Measurements from ENCODE around the gene MZT1.
A peak's percentile ranks its signal among the peaks of the same experiment; 100 is the strongest.
"Not testable (repeated sequence)": the region's sequence is repeated elsewhere in the genome, so short reads cannot be mapped to it uniquely, and the experiment has no call there.

The MZT1 gene, protein sequence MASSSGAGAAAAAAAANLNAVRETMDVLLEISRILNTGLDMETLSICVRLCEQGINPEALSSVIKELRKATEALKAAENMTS
- total RNA-seq: 12.8 to 25.1 reads per million in 2 experiments

DNA sequence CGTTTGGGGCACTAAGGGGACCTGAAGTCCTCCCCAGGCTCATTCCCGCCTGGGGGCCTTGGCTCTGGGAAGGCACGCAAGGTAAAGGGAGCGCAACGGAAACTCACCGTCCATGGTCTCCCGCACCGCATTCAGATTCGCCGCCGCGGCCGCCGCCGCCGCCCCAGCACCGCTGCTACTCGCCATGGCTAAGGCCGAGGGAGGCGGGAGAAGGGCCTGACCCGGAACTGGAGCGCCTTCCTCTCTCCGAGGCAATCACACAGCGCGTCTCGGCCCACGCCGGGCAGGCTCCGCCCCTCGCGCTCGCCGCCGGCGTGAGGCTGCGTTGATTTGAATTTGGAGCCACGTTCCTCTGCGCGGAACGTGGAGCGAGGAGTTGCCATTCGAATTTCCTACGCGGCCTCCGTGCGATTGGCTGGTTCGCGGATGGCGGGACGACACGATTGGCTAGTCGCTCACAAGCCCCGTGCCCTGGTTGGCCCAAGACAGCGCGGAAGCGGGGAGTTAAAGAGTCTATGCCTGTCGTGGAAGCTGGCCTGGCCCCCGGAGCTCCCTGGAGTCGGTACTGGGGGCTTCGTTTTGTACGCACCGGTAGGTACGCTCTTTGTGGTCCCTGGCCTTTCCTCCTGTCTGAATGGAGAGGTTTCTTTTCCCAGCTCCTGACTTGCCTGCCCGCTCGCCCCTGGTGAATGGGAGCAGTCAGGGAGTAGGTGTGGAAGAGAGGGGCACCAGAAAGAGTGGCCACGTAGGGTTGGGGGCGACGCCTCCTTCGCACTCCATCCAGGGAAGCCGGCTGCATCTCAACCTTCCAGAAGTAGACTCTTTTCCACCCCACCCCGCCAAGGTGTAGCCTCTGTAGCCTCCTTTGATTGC lies at the start of gene MZT1, which contains the start of gene BORA:
MZT1 (minus strand) TSS at position 213 of the 873 bp plus-strand sequence; CDS start at position 186, 27 bp downstream.
BORA (plus strand) TSS at position 507 of the 873 bp plus-strand sequence. CDS start 1,018 bp downstream, outside the sequence.
- DNase-seq (ENCODE audit: low read depth): peak; percentile 91

DNA sequence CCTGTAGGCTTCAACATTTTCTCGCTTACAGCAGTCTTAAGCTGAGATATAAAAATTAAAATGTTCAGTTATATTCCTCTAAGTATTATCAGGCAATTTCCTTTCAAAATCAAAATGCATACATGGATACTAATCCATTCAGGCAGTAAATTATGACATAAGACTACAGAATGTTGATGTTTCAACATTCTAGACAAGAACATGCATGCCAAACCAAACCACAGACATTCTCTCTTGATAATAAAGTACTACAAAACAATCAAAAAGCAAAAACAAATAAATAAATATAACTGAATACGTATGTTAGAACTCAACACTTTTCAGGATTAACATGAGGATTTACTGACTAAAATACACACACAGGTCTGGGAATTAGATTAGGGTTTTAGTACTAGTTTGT lies 46.6 kb upstream of the MZT1 start:
- DNase-seq (ENCODE audit: low read depth): no peak

GRCh38 chr13:72763411-72763810 lies 36.0 kb upstream of the MZT1 start:
- DNase-seq (ENCODE audit: low read depth): no peak

DNA sequence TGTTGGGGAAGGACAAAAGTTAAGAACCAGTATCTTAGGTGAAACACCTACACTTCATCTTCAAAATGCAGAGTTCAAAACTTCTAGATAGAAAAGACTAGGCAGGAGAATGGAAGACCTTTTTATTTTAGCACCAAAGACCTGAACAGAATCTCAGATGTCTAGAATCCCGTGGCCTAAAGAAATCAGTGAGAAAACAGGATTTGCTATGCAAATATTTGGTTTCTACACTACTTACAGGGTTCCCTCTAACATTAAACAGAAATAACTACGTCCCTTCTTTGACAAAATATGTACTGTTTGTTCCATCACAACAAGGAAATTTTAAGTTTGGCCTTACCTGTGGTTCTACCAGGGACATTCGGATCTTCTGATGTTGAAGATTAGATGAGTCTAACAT lies 32.8 kb upstream of the MZT1 start:
- no peak for DNase-seq (ENCODE audit: low read depth)

- DNase-seq (ENCODE audit: low read depth): no peak
Observed at GRCh38 chr13:72757792-72758535, 30.5 kb upstream of the MZT1 start.

DNA sequence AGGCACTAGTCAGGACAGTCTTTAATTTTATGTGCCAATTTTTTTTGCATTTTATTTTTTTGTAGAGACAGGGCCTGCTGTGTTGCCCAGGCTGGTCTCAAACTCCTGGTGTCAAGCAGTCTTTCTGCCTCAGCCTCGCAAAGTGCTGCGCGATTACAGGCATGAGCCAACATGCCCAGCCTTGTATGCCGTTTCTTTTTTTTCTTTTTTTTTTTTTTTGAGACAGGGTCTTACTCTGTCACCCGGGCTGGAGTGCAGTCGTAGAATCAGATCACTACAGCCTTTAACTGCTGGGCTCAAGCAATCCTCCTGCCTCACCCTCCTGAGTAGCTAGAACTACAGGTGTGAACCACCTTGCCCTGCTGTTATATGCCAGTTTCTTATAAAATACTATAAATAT lies 26.7 kb upstream of the MZT1 start:
- no peak for DNase-seq (ENCODE audit: low read depth)

- DNase-seq (ENCODE audit: low read depth): no peak
Observed at GRCh38 chr13:72751220-72751619, 23.8 kb upstream of the MZT1 start.

- no peak for DNase-seq (ENCODE audit: low read depth)
Observed at GRCh38 chr13:72745260-72745659, 17.8 kb upstream of the MZT1 start.

- no peak for DNase-seq (ENCODE audit: low read depth)
Observed at GRCh38 chr13:72740015-72740414, 12.6 kb upstream of the MZT1 start.

DNA sequence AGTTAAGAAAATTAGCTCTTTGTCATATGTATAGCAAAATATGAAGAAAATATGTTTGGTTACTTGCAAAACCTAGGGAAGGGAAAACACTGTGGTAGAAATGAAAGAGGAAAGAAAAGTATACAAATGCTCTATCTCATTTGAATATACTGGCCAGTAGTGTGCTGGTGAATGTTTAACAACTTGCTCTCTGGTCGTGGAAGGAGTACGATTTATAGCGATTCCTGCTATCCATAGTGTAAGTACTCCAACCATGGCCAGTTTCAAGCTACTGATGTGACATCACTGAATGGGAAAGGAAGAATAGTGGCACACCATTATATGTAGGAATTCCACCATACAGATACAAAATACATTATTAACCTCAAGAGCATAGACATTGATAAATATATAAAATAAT lies 9.6 kb upstream of the MZT1 start:
- DNase-seq (ENCODE audit: low read depth): no peak

DNA sequence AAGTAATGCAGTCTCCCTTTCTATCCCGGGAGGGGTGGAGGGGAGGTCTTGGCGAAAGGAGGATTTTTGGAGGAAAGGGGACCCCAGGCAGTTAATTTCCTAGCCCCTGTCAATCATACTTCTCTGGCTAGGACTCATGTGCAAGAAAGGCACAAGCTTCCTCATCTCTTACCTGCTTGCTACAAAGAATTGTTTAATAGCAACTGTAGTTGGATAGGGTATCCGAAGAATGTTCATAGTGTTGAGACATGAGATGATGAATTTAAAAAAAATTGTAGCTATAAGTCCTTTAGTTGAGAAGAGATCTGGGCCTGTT lies 819 bp upstream of the MZT1 start:
- no peak for DNase-seq (ENCODE audit: low read depth)

DNA sequence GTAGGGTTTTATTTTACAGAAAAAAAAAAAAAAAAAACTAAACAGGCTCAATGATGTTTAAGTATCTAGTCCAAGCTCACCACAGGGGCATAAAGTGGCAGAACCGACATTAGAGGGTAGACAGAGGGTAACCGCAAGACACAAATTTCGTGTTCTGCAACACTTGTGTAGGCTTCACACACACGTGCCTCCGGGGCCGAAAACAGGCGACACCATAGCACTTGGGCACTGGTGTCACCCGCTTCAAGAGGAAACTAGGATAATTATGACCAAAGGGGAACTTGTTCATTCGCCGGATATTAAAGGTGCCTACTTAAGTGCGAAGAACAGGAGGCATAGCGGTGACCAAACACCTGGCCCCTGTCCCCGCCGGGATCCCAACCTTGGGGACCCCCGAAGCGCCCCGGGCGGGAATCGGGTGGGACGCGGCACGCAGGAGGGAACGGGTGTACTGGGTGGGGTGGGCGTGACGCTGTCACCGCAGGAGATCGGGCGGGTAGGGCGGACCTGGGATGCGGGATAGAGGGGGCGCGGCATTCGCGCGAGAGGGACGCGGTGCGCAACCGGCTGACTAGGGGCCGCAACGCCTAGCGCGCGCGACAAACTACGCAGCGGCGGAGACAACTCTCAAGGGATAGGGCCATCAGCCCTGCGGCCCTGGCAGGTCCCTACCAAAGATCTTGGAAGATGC lies 558 bp downstream of the MZT1 start:
- DNase-seq (ENCODE audit: low read depth): peak; percentile 16

DNA sequence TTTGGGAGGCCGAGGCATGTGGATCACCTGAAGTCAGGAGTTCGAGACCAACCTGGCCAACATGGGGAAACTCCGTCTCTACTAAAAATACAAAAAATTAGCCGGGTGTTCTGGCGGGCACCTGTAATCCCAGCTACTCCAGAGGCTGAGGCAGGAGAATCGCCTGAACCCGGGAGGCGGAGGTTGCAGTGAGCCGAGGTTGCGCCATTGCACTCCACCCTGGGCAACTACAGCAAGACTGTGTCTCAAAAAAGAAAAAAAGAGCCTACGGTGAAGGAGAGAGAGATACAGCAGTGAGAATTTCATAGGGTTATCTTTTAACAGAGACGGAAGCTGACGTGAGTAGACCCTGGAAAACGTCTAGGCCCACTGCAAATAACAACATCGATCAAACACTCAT lies 1.2 kb downstream of the MZT1 start:
- not testable (repeated sequence) for DNase-seq (ENCODE audit: low read depth)

- DNase-seq (ENCODE audit: low read depth): no peak
Observed at GRCh38 chr13:72716776-72717175, 10.7 kb downstream of the MZT1 start.

GRCh38 chr13:72700509-72700908 lies 26.9 kb downstream of the MZT1 start:
- DNase-seq (ENCODE audit: low read depth): no peak

DNA sequence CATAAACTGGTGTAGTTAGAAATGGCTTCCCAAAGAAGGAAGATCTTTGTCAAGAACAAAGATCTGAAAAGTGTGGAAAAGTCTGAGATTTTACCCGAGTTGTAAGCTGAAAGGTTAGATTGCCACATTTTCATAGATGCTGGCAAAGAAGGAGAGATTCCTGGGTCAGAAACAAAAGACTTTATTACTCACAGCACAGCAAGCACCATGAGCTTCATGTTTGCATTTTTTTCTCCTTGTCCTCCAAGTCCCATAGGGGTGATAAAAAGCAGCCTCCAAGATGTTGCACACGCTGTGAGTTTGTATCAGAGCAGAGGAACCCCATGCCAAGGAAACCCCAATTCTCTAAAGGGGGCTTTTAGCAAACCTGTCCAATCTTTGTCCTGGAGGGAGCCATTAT lies 29.3 kb downstream of the MZT1 start:
- DNase-seq (ENCODE audit: low read depth): no peak

- DNase-seq (ENCODE audit: low read depth): no peak
Observed at GRCh38 chr13:72696579-72696978, 30.9 kb downstream of the MZT1 start.

- DNase-seq (ENCODE audit: low read depth): no peak
Observed at GRCh38 chr13:72694314-72694713, 33.1 kb downstream of the MZT1 start.

DNA sequence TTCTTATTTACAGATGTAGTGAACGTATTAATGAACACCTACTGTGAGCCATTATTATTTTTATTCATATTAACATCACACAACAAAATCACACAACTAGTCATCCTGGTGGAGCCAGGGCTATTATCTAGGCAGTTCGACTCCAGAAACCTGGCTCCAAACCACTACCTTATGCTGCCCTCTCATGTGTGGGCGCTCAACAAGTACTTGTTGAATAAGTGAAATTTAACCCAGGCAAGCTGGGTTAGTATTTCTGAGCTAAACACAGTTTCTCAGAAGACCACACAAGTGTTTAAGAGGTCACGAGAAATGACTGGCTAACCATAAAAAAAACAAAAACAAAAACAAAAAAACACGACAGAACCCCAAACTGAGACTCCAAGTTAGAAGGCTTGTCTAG lies 33.6 kb downstream of the MZT1 start:
- no peak for DNase-seq (ENCODE audit: low read depth)

- DNase-seq (ENCODE audit: low read depth): no peak
Observed at GRCh38 chr13:72692884-72693514, 34.4 kb downstream of the MZT1 start.

- no peak for DNase-seq (ENCODE audit: low read depth)
Observed at GRCh38 chr13:72689181-72689696, 38.2 kb downstream of the MZT1 start.

GRCh38 chr13:72686766-72687165 lies 40.7 kb downstream of the MZT1 start:
- no peak for DNase-seq (ENCODE audit: low read depth)

Measured in T follicular helper cell (primary cell).